Umbilical cord (tissue), 2 donors: ENCODE measurements around the gene AP3B1. TPM values are rescaled to one million over a fixed set of nuclear protein-coding genes. Genes with fewer than 3 reads are reported as not detected.
"Not testable (repeated sequence)": the region's sequence is repeated elsewhere in the genome, so short reads cannot be mapped to it uniquely, and the experiment has no call there.

ENCODE experiments used
- DNase-seq: peaks from one replicate; pipeline ENCODE4 v3.0.0-alpha.2; 2015; ENCODE audit warnings: low spot score
- total RNA-seq: library from RNA; depleted of rRNA; stranded (reverse); fragments of >200 nt; gene quantifications from one replicate; pipeline ENCODE4 v1.2.3, GENCODE V29; 2014; ENCODE audit warnings: low replicate concordance; ENCODE audit not compliant: insufficient read depth

Gene AP3B1
- total RNA-seq, 1 donor from 2014 or later = 60.9 TPM

DNA sequence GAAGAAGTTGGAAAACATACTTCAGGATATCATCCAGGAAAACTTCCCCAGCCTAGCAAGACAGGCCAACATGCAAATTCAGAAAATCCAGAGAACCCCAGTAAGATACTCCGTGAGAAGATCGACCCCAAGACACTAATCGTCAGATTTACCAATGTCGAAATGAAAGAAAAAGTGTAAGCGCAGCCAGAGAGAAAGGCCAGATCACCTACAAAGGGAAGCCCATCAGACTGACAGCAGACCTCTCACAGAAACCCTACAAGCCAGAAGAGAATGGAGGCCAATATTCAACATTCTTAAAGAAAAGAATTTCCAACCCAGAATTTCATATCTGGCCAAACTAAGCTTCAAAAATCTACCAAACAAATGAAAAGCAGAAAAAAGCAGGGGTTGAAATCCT is 227.8 kb downstream of the AP3B1 start:
- not testable (repeated sequence) for DNase-seq

DNA sequence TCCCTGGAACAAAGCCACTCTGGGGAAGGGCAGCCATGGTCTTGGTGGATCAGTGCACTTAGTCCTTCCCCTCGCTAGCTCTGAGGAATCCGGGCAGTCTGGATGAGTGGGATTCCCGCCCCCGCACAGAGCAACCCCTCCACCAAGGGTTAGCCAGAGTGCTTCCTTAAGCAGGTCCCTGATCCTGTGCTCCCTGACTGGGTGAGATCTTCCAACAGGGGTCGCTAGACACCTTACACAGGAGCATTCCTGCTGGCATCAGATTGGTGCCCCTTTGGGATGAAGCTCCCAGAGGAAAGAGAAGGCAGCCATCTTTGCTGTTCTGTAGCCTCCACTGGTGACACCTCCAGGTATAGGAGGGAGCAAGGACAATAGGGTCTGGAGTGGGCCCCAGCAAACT is 228.8 kb downstream of the AP3B1 start:
- DNase-seq = no peak

DNA sequence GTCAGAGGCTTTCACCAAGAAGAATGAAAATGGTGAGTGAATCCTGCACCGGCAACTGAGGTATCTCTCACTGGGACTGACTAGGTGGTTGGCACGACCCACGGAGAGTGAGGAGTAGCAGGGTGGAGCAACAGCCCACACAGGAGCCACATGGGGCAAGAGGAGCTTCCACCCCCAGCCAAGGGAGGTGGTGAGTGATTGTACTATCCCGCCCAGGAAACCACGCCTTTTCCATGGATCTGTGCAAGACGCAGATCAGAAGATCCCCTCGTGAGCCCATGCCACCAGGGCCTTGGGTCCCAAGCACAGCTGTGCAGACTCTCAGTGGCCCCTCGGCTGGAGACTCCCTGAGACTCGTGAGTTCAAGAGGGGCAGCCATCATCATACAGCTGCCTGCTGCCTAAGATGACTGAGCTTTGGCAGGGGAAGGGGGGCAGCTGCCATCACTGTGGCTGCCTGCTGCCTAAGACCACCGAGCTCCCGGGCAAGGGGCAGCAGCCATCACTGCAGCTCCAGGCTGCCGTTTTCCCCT is 229.5 kb downstream of the AP3B1 start:
- DNase-seq = no peak

DNA sequence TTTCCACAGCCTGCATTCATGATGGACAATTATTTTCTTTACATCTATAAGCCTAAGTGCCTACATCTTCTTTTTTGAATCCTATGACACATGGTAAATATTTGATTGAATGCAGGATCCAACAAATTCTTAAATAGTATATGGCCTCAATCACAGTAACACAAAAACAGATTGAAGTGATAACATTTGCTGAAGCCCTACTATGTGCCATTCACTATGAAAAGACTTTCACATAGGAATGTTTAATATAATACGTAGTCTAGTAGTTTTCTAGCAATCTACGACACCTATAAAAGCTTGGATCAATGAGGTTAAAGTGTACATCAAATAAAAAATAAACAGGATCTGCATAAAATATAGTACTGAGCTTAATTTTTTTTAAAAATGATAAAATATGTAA is 231.0 kb downstream of the AP3B1 start:
- no peak for DNase-seq

DNA sequence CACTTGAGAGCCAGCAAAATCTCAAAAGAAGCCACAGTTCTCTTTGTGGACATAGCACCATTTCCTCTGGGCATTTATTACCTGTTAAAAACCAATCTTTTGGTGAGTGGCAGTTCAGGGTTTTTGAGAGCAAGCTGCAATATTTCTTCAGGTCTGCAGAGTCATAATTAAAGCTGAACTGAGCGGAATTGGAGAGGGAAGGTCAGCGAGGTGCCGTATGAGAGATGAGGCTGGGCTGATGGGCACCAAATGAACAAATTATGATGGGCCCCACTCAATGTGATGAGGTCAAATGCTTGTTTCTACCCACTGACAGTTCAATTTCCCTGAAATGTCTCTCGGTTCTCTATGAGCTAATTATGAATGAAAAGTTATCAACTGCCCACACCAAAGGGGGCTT is 231.9 kb downstream of the AP3B1 start:
- no peak for DNase-seq

DNA sequence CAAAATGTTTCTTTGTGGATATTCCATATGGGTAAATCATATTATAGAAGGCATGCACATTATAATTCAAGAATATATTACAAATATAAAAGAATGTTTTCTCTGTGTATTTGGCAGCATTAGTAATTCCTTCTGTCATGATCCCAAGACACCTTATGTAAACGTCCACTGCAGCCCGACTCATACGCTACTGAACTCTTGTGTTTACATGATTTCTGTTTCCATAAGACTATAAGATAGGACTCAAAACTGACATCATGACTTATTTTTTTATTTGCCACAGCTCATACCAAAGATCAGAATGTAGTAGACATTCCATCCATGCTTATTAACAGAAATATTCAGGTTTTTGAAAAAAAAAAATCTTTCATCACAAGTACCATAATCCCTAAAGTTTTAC is 234.1 kb downstream of the AP3B1 start:
- DNase-seq = no peak

DNA sequence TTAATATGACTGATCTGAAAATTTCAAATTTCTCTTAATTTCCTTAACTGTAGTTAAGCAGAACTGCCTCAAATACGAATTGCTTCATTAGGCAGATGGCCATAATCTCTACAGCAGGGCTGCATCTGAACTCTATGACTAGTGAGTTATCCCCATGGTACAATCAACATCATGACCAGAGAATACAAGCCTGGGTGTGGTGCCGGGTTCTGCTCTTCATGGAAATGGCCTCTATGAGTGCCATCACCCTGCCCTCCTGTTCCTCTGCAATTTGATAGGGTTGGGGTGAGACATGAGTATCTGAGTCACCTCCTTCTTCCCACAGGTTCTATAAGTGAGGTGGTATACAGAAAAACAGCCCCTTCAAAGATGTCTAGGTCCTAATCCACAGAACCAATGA is 235.9 kb downstream of the AP3B1 start:
- no peak for DNase-seq

DNA sequence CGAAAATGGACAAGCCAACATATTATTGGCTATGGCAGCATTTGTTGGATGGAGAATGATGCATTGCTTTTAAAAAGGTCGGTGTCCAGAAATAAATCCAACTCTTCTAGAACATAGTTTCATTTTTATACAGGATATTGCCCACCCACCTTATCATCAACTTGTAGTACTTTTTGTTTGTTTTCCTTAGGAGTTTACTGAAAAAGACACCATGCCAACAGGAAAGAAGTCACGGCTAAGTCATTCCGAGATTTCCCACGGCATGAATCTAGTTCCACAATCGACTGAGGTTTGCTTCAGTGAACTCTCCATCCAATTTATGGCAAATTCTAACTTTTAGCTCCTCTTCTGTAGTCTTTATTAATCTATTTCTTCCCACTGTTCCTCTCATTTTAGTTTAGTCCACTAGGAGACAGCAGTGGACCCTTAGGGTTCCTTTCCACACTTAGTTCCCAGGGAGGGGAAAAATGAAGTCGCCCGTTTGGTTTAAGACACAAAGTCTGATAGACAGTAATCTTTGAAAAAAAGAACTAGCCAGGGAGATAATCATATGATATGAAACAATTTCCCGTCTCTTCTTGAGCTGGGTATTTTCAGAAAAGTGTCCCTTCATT is 237.5 kb downstream of the AP3B1 start:
- DNase-seq = no peak

DNA sequence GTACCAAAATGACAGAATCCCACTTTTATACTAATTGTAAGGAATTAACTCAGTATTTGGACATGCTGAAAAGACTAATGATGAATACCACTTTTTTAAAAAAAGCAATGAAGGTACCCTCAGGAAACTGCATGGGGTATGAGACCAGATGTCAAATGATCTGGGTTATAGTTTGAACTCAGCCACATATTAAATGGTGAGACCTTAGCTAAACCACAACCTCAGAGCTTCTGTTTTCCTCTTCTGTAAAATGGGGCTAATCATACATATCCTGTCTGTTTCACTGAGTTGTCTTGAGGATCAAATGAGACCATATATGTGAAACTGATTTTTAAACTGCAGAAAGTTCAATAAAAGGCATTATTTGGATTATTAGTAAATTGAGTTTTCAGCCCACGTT is 238.4 kb downstream of the AP3B1 start:
- no peak for DNase-seq

DNA sequence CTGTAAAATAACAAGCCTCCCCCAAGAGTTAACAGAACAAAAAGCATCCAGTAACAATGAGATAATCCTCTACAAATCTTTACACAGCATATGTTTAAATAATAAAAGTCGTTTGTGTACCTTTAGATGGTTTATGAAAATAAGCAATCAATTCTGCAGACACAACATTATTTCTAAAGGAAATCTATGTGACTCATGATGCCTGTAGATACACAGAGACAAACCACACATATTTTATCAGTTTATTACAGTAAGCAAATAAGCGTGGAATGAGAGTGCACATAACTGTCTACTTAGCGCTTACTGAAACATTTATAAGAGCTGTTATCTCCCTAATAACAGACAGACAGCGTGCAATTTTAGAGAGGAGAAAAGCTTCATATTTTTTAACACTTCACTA is 243.6 kb downstream of the AP3B1 start:
- DNase-seq = no peak

DNA sequence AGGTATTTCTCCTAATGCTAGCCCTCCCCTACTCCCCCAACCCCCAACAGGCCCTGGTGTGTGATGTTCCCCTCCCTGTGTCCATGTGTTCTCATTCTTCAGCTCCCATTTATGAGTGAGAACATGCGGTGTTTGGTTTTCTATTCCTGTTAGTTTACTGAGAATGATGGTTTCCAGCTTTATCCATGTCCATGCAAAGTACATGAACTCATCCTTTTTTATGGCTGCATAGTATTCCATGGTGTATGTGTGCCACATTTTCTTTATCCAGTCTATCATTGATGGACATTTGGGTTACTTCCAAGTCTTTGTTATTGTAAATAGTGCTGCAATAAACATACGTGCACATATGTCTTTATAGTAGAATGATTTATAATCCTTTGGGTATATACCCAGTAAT is 247.7 kb downstream of the AP3B1 start:
- DNase-seq = not testable (repeated sequence)

DNA sequence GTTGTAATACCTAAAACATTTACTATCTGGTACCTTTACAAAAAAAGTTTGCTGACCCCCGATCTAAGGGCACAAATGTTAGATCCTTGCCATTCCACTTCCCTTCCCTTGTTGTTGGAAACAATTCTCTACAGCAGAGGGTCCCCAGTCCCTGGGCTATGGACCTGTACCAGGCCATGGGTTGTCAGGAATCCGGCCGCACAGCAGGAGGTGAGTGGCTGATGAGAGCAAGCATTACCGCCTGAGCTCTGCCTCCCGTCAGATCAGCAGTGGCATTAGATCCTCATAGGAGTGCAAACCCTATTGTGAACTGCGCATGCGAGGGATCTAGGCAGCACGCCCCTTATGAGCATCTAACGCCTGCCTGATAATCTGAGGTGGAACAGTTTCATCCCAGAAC is 248.5 kb downstream of the AP3B1 start:
- no peak for DNase-seq

DNA sequence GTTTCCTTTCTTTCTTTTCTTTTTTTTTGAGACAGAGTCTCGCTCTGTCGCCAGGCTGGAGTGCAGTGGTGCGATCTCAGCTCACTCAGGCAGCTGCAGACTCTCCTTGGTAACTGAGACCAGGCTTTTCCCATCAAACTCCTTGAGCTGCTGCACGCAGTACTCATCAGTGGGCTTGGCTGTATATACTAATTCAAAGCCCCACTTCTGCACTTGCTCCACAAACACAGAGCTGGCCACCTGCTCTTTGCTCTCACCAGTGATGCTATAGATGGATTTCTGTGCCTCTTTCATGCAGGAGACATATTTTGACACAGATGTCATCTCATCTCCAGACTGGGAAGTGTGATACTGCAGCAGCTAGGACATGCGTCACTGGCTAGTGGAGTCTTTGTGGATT is 252.7 kb downstream of the AP3B1 start:
- DNase-seq = no peak

DNA sequence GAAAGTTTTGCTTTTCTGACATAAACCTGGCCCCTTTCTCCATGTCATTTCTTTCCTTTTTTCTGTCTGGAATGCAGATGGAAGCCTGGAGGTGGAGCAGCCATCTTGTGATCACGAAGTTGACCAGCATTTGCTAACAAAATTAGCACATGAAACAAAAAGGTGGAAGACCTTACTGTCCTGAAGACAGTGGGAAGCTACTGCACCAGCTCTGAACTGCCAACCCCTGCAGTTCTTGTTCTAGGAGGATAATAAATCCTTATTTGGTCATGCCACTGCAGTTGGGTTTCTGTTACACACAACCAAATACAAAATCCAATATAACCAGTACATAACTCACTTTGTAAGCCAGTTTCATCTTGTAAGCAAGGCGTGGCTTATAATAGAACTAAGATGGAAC is 269.0 kb downstream of the AP3B1 start:
- DNase-seq = no peak

DNA sequence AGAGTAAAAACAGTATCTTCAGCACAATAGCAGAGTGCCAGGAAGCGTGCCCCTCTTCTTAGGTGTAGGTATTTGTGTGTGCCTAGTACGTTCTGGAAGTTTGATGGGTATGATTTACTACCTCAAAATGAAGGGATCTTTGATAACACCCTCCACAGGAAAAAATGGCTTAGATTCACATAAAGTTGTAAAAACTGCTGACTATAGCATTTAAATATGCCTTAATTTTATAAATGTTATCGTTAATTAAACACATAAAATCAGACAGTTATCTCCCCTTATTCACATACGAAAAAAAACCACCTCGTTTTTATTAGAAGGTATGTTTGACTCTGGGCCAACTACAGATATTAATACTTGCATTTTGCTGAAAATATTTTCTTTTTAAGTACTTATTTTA is 274.8 kb downstream of the AP3B1 start:
- DNase-seq = no peak

DNA sequence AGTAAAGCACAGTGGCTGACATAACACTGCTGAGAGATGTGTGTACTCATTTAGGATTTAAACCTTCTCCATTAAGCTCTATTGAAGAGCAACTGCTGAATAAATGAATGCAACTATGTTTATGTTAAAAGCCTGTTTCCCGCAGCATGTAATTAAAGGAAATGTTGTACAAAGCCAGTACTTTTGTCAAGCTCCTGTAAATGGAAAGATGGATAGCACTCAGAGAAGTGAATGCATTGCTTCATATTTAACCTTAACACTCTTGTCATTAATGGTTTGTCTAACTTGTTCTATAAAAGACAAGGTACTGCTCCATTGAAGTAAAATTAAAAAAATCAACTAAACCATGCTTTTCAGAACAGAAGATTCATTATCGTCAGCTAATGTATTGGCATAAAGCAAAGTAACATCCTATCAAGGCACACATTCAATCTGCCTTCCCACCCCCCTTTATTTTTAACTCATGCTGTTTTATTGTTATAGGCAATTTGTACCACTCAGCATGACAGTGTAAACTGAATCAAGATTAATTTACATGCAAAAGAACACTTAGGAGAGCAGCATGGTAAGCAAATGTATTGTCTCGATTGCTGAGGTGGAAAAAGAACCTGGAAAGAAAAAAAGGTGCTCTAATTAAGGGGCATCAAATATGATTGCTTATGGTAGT is 277.5 kb downstream of the AP3B1 start:
- DNase-seq = no peak

DNA sequence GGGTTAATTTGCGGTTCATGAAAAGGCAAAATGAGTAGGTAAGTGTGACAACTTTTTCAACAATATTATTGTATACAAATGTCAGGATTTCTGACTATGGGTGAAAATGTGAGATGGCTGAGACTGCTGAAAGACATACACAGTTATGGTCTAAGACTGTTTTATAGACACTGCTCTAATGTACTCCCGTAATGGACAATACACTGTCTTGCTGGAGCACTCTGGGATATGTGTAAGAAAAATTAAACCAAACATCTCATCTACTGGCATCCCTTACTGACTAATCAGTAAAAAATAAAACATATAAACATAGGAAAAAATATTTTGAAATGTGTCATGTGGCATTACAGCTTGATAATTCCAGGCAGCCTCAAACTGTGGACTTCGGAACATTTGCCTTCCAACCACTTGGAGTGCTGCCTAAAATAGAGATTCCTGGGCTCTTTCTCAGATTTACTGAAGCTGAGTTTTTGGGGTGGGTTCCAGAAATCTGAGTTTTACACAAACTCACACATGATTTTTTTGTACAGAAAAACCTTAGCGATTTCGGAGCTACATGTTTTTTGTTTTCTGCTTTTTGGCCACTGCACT is 284.5 kb downstream of the AP3B1 start:
- peak; percentile 77 for DNase-seq

DNA sequence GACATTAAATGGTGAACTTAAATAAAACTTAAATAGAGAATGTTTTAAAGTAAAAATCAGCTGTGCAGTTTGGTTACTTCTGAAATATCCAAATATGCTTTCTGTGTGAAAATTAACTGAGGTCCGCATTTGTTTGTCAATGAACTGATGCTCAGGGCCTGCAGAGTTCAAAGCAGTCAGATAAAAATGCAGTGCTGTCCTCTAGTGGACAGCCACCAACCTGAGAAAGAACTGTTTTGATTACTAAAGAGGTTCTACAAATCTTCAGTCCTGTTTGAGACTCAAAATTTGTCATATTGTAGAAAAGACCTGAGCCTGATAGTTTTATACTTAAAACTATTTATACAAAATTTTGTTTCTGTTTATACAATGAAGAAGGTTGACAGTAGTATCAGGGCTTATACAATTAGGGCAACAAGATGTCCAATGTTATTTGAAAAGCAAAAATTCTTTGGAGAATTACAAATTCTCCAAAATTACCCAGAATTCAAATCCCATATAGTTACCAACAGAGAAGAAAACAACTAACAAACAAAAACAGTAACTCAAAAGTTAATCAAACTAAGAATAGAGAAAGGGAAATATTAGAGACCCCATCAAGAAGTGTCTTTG is 286.0 kb downstream of the AP3B1 start:
- DNase-seq = peak; percentile 45

DNA sequence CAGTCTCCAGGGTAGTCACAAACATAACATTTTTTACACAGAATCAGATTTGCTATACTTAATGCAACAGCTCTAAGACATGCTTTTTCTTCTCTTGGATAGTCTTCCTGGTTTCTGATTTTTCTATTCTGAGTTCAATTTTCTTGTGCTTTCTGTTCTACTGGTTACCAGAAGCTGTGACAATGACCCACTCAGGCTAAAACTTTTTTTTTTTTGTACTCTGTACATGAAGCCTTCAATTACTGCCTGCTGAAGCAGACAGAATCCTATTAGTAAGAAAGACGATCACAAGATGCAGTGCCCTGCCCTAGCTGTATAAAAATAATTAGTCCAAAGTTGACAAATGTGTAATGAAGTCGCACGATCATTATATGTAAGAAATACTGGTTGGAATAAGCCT is 287.3 kb downstream of the AP3B1 start:
- no peak for DNase-seq

DNA sequence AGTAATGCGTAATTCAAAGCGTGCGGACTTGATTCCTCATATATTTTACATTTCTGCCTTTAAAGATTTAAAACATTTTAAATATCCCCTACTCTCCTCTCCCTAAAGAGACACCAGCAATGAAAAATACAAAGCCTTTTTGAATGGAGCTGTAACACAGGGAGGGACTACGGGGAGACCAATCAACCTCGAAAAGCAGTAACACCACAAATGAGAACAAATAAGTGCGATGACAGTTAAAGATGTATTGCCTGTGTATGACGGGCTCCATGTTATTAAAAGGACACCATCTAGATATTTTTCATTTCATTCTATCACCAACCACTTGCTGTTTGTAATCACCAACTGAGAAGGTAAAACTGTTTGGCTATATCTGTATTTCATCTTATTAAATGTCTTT is 288.0 kb downstream of the AP3B1 start:
- no peak for DNase-seq

DNA sequence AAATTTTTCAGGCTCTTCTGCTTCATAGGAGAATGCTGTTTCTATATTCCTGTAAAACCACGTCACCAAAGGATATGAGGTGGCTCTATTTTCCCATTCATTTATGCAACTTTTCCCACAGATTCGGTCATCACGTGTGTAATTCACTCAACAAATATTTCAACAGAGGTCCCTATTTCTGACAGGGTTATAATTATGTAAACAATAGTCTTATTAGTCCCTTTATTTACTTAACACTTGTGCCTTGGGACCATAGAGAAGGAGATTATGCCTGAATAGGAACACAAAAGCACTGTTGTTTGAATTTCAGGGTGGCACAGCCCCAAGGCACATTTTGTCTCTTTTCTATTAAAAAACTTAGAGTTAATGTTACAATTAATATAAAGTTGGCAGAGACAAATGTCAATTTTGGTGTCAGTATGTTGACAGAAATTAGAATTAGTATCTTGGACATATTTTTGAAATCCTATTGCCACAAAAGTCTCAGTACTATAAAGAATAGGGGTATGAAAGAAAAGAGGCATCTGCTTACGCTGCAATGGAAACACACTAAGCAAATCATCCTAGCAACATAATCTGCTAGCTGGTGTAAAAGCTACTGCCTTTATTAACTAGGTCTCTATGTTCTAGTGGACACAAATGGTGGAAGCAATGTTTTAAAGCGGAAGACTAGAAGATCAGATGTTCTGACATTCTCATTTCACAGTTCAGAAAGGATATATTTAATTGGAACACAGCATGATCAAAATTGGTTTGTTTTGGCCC is 289.3 kb downstream of the AP3B1 start:
- DNase-seq = no peak

DNA sequence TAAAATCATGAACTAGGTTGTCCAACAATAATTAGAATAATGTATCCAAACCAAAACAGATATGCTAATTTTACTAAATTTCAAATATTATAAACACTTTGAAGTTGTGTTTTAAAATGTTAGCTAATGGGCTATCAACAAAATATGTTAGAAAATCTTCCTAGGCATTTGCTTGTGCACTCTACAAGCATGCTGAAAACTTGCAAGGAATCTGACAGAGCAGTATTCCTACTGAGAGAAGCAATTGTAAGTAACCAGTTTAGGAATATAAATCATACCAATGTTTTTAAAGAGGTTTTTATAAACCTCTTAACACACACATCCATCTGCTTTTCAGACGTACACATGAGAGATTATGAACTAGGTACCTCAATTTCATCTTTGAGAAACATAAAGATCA is 289.9 kb downstream of the AP3B1 start:
- DNase-seq = no peak
